K562 (cell line): ENCODE measurements around the gene PYCR2. TPM values are rescaled to one million over a fixed set of nuclear protein-coding genes. Genes with fewer than 3 reads are reported as not detected.
A peak's percentile ranks its signal among the peaks of the same experiment; 100 is the strongest.

Source experiments
- ATAC-seq: fragments of 200-7000 bp; cut with Tn5 transposase; 3 replicates; pipeline ENCODE4 v1.9.1; 2020; ENCODE audit warnings: moderate library complexity
- BruUV-seq: library from RNA; stranded (reverse); fragments of 400-500 nt; replicated peaks from 2 replicates; lab custom pipeline; 2021; lab: Mats Ljungman, UMichigan
- CTCF ChIA-PET: fragments of 300-600 bp; formaldehyde crosslinking; extraction: SDS; loops from one replicate; lab custom pipeline; 2021; ENCODE audit warnings: low intra/inter-chr PET ratio; lab: Yijun Ruan, JAX
- POLR2A ChIA-PET: fragments of 300-600, 350-650 bp; sonication (Branson Sonifier 250); formaldehyde crosslinking; extraction: SDS; loops from one replicate; lab custom pipeline; 2021; ENCODE audit warnings: antibody characterized with exemption, inconsistent platforms; lab: Yijun Ruan, JAX
- DNase-seq, 4 experiments: peaks; one replicate each; pipeline versions ENCODE4 v3.0.0 to v3.0.0-alpha.2; 2011 to 2018; ENCODE audit warnings: low spot score in 3 of 4, mixed read lengths in 3 of 4; ENCODE audit errors: extremely low read depth in 1 of 4
- FAIRE-seq: peaks from 2 replicates; lab custom pipeline; 2011; peaks lifted over from hg19 to GRCh38; lab: Jason Lieb, UNC
- H2AFZ ChIP-seq: 2 replicates; pipeline ENCODE4 v1.6.0; 2011; ENCODE audit warnings: low read depth, low read length, control low read depth, inconsistent platforms
- H3K27ac ChIP-seq: fragments of 200-600 bp; 3 replicates; pipeline ENCODE4 v1.8.0; 2011; ENCODE audit warnings: low read depth, mild to moderate bottlenecking, control low read depth, inconsistent platforms, low read length, moderate library complexity, mixed read lengths; ENCODE audit errors: extremely low read depth
- H3K27me3 ChIP-seq, 2 experiments: fragments of 300-600 bp in 1 of 2; 2 replicates in 1 of 2; 3 replicates in 1 of 2; pipeline versions ENCODE4 v1.6.0 to v1.8.0; 2011; ENCODE audit warnings: inconsistent platforms in 2 of 2, low read length in 2 of 2, mild to moderate bottlenecking in 1 of 2, mixed read lengths in 1 of 2, moderate library complexity in 1 of 2; ENCODE audit not compliant: control insufficient read depth in 2 of 2, insufficient read depth in 2 of 2
- H3K36me3 ChIP-seq: fragments of 300-600 bp; 3 replicates; pipeline ENCODE4 v1.8.0; 2011; ENCODE audit warnings: mild to moderate bottlenecking, low read length, inconsistent platforms; ENCODE audit not compliant: control insufficient read depth, insufficient read depth
- H3K4me1 ChIP-seq, 2 experiments: fragments of 200-600 bp in 1 of 2; replicated peaks in 1 of 2; 2 replicates in 1 of 2; 3 replicates in 1 of 2; pipeline versions ENCODE4 v1.5.1 to v1.8.0; 2011; ENCODE audit warnings: inconsistent platforms in 2 of 2, low read length in 2 of 2, mild to moderate bottlenecking in 1 of 2, mixed read lengths in 1 of 2, moderate library complexity in 1 of 2; ENCODE audit not compliant: control insufficient read depth in 2 of 2, insufficient read depth in 2 of 2
- H3K4me2 ChIP-seq: 2 replicates; pipeline ENCODE4 v1.6.1; 2011; ENCODE audit warnings: low read length, control low read depth, inconsistent platforms, mixed read lengths; ENCODE audit not compliant: insufficient read depth
- H3K4me3 ChIP-seq: fragments of 200-600 bp; sonication (generic), shearing (Covaris generic); 2 replicates; pipeline ENCODE4 v1.5.1; 2016; ENCODE audit warnings: control low read depth, inconsistent platforms
- H3K79me2 ChIP-seq: fragments of 200-600 bp; 3 replicates; pipeline ENCODE4 v1.8.0; 2011; ENCODE audit warnings: low read length, inconsistent platforms; ENCODE audit not compliant: control insufficient read depth, insufficient read depth
- H3K9ac ChIP-seq, 2 experiments: 2 replicates each; pipeline versions ENCODE4 v1.6.0 to v1.6.1; 2011; ENCODE audit warnings: low read depth in 2 of 2, low read length in 2 of 2, control low read depth in 1 of 2, inconsistent platforms in 1 of 2, mild to moderate bottlenecking in 1 of 2, mixed read lengths in 1 of 2; ENCODE audit not compliant: insufficient read depth in 1 of 2
- H3K9me1 ChIP-seq: one replicate; pipeline ENCODE4 v1.6.0; 2011; ENCODE audit warnings: inconsistent platforms, mild to moderate bottlenecking, low read length, moderate library complexity; ENCODE audit not compliant: control insufficient read depth, insufficient read depth
- H3K9me3 ChIP-seq: replicated peaks from 2 replicates; pipeline ENCODE4 v1.5.1; 2011; ENCODE audit warnings: low read depth, low read length, inconsistent platforms; ENCODE audit not compliant: control insufficient read depth, insufficient read depth
- H4K20me1 ChIP-seq: replicated peaks from 2 replicates; pipeline ENCODE4 v1.6.1; 2011; ENCODE audit warnings: low read length, inconsistent platforms, mixed read lengths; ENCODE audit not compliant: control insufficient read depth, insufficient read depth
- CREB3L1 ChIP-seq: fragments of 450-650 bp; IDR thresholded peaks from 2 replicates; pipeline ENCODE4 v1.6.1; 2014; ENCODE audit warnings: low read depth, mild to moderate bottlenecking, moderate library complexity, borderline replicate concordance
- GATAD2A ChIP-seq: fragments of 450-650 bp; IDR thresholded peaks from 2 replicates; pipeline ENCODE4 v1.6.1; 2017
- HNRNPH1 ChIP-seq: fragments of 200-400 bp; formaldehyde crosslinking; optimal IDR thresholded peaks from 2 replicates; pipeline ENCODE3; 2017; ENCODE audit warnings: low read depth, mild to moderate bottlenecking, low read length, moderate library complexity
- HNRNPUL1 ChIP-seq: fragments of 200-400 bp; formaldehyde crosslinking; IDR thresholded peaks from 2 replicates; pipeline ENCODE4 v1.6.1; 2017; ENCODE audit warnings: low read length
- RFX5 ChIP-seq: IDR thresholded peaks from 2 replicates; pipeline ENCODE4 v1.6.1; 2011; ENCODE audit warnings: low read depth, mild to moderate bottlenecking, improper control_type of control experiment, low read length
- SPI1 ChIP-seq: IDR thresholded peaks from 2 replicates; pipeline ENCODE4 v1.6.1; 2011; ENCODE audit warnings: low read depth, low read length, control low read depth, borderline replicate concordance
- ZNF707 ChIP-seq: fragments of 250-450 bp; sonication (Bioruptor Pico); conservative IDR thresholded peaks from 2 replicates; pipeline ENCODE4 v1.8.0; 2022; ENCODE audit warnings: inconsistent platforms, mild to moderate bottlenecking, moderate library complexity
- WGBS: fragments of 100-300 bp; shearing (Covaris generic); methylation state at CpG from one replicate; pipeline ENCODE4 v1.1.6; 2016; ENCODE audit warnings: low coverage, mixed read lengths; ENCODE audit not compliant: insufficient coverage; ENCODE audit errors: missing lambda C conversion rate; 5-methylcytosine and 5-hydroxymethylcytosine counted together
- in situ Hi-C: fragments of 300-500 bp; cut with MboI; formaldehyde crosslinking; loops from 4 replicates; pipeline ENCODE4 v1.15.0; 2018; ENCODE audit warnings: inconsistent platforms, mixed read lengths
- intact Hi-C: fragments of 100-400 bp; cut with micrococcal nuclease; formaldehyde crosslinking; loops from 2 replicates; pipeline ENCODE4 v1.14.2; 2022
- polyA plus RNA-seq, 8 experiments: library from polyadenylated mRNA; depleted of rRNA in 4 of 8; stranded (reverse) in 5 of 8; unstranded in 3 of 8; fragments of >200 nt; fragmentation: Nextera tagmentation in 2 of 8; fragmentation: Illumina TruSeq in 1 of 8; extraction: Ambion mirVana in 2 of 8; extraction: Trizol in 1 of 8; gene quantifications; 2 replicates each; pipeline versions ENCODE4 v1.2.1 to v1.2.3, GENCODE V29; 2011 to 2014; ENCODE audit warnings: inconsistent platforms in 1 of 8, missing spikeins in 1 of 8
- total RNA-seq, 7 experiments: library from RNA; depleted of rRNA in 6 of 7; stranded (reverse); fragments of >200 nt in 6 of 7; fragmentation: Illumina TruSeq in 2 of 7; extraction: Trizol in 2 of 7; gene quantifications; 2 replicates each; pipeline versions ENCODE4 v1.2.1 to v1.2.3, GENCODE V29; 2011 to 2021; ENCODE audit warnings: low replicate concordance in 1 of 7
- TF ChIP-seq, protein P1 (sequence below): fragments of 450-650 bp; IDR thresholded peaks from 2 replicates; pipeline ENCODE4 v1.6.1; 2017; ENCODE audit warnings: antibody characterized with exemption, mild to moderate bottlenecking

Gene PYCR2
- total and polyA plus RNA-seq, 9 of the 15 experiments (the other 6 are each of a cell fraction or from before 2014, with no cell fraction given) = 5.5 to 219 (median 127) TPM

DNA sequence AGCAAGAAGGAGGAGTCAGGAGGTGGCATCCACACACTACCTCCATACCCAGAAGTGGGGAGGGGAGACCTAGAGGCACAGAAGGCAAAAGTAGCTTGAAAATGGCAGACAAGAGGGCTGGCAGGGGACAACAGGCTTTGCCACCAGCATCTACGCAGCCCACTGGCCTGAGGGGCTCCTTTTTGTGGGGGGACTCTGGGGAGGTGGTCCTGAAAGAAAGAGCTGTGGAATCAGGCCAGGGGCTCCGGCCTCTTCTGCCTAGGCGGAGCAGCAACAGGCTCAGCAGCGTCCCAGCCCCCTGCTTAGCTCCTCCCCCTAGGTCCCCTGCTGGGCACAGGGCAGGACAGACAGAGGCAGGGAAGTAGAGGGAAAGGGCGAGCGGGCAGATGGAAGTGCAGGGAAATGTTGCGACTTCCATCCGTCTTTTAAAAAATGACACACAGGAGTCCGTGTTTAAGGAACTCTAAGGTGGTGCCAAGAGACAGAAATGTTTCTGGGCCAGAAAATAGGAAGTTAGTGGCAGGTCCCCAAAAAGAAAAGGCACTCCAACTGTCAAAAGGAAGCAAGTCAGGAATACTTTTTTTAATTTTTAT, 27.0 kb upstream of the PYCR2 start:
- H3K4me2 ChIP-seq = peak overlapping the region; percentile 25; the same call in 1 of the 2 replicates
- H3K36me3 ChIP-seq = no peaks in the 10 kb centered on the region
- ChIA-PET POLR2A (interaction anchor here (0.5 to 1.4 kb wide), 10 partner anchors 8 to 841 kb away, joined by 3 to 5 read pairs (median 3); partner anchors contain the start of gene PYCR2), CTCF (interaction anchor here (1.1 kb wide), 1 partner anchor 11 kb away, joined by 3 read pairs; no protein-coding TSS in a partner anchor)
- FAIRE-seq (peak; percentile 70), ATAC-seq (peak; percentile 91), DNase-seq (peak; percentile 68 to 85 (median 80))
- intact Hi-C loops (no loop called here), in situ Hi-C loops (no loop called here)
- WGBS = 25% methylated on average over 9 of the region's 9 CpGs
- no peak overlapping the region for H3K4me3 ChIP-seq
- H3K9me1 ChIP-seq = no peaks in the 10 kb centered on the region
- no peaks in the 10 kb centered on the region for H4K20me1 ChIP-seq
- H2AFZ ChIP-seq = peak overlapping the region; percentile 92
- BruUV-seq = no TSS peak
- H3K4me1 ChIP-seq = peaks cover 13 to 15% of the 10 kb centered on the region in 2 experiments; a peak in 4 of 5 replicates
- H3K27me3 ChIP-seq = no peaks in the 10 kb centered on the region
- TF ChIP-seq HNRNPH1 (no peak), SPI1 (0 out of 2 replicates have a peak, but pooled peaks have one; percentile 45), ZNF707 (CRISPR knock-in tag) (no peak), CREB3L1 (no peak), RFX5 (no peak), HNRNPUL1 (no peak), GATAD2A (0 out of 2 replicates have a peak, but pooled peaks have one; percentile 29)
- TF ChIP-seq, protein P1, sequence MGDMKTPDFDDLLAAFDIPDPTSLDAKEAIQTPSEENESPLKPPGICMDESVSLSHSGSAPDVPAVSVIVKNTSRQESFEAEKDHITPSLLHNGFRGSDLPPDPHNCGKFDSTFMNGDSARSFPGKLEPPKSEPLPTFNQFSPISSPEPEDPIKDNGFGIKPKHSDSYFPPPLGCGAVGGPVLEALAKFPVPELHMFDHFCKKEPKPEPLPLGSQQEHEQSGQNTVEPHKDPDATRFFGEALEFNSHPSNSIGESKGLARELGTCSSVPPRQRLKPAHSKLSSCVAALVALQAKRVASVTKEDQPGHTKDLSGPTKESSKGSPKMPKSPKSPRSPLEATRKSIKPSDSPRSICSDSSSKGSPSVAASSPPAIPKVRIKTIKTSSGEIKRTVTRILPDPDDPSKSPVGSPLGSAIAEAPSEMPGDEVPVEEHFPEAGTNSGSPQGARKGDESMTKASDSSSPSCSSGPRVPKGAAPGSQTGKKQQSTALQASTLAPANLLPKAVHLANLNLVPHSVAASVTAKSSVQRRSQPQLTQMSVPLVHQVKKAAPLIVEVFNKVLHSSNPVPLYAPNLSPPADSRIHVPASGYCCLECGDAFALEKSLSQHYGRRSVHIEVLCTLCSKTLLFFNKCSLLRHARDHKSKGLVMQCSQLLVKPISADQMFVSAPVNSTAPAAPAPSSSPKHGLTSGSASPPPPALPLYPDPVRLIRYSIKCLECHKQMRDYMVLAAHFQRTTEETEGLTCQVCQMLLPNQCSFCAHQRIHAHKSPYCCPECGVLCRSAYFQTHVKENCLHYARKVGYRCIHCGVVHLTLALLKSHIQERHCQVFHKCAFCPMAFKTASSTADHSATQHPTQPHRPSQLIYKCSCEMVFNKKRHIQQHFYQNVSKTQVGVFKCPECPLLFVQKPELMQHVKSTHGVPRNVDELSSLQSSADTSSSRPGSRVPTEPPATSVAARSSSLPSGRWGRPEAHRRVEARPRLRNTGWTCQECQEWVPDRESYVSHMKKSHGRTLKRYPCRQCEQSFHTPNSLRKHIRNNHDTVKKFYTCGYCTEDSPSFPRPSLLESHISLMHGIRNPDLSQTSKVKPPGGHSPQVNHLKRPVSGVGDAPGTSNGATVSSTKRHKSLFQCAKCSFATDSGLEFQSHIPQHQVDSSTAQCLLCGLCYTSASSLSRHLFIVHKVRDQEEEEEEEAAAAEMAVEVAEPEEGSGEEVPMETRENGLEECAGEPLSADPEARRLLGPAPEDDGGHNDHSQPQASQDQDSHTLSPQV = 0 out of 2 replicates have a peak, but pooled peaks have one; percentile 9
- H3K9ac ChIP-seq = peak overlapping the region in 1 of 2 experiments; percentile 83; a peak in 2 of 4 replicates
- no peaks in the 10 kb centered on the region for H3K9me3 ChIP-seq
- no peaks in the 10 kb centered on the region for H3K79me2 ChIP-seq
- H3K27ac ChIP-seq = no peak overlapping the region
